Progenitor cell of endocrine pancreas (in vitro differentiated cells): ENCODE results near the gene DNAJC3. TPM values are rescaled to one million over a fixed set of nuclear protein-coding genes. Genes with fewer than 3 reads are reported as not detected.

Source experiments
- DNase-seq: peaks from one replicate; pipeline ENCODE4 v3.0.0; 2021; ENCODE audit warnings: low spot score; ENCODE audit not compliant: unreplicated experiment
- H3K27ac Mint-ChIP-seq: 2 replicates; pipeline ENCODE4 v1.8.0; 2021; ENCODE audit warnings: mild to moderate bottlenecking, moderate library complexity, mixed read lengths
- H3K27me3 Mint-ChIP-seq: 2 replicates; pipeline ENCODE4 v1.8.0; 2021; ENCODE audit warnings: mixed read lengths
- H3K36me3 Mint-ChIP-seq: 2 replicates; pipeline ENCODE4 v1.8.0; 2022; ENCODE audit warnings: mixed read lengths; ENCODE audit not compliant: insufficient read depth
- H3K4me1 Mint-ChIP-seq: 2 replicates; pipeline ENCODE4 v1.8.0; 2021; ENCODE audit warnings: low read depth, mixed read lengths
- H3K4me3 Mint-ChIP-seq: 2 replicates; pipeline ENCODE4 v1.8.0; 2021; ENCODE audit warnings: low read depth, mild to moderate bottlenecking, moderate library complexity, mixed read lengths
- H3K9me3 Mint-ChIP-seq: 2 replicates; pipeline ENCODE4 v1.8.0; 2021; ENCODE audit warnings: low read depth, mixed read lengths
- CTCF ChIP-seq: fragments of 200-600 bp; sonication (generic); IDR thresholded peaks from one replicate; pipeline ENCODE4 v1.5.0; 2021; ENCODE audit warnings: antibody characterized with exemption, mild to moderate bottlenecking; ENCODE audit not compliant: unreplicated experiment
- total RNA-seq: library from RNA; stranded (reverse); gene quantifications from 2 replicates; pipeline ENCODE4 v1.2.1, GENCODE V29; 2021

Gene DNAJC3
- total RNA-seq, 1 donor from 2014 or later, result 31.7 TPM

GRCh38 chr13:95833126-95833525, 156.2 kb downstream of the DNAJC3 start:
- H3K4me3 Mint-ChIP-seq, result no peak overlapping the region
- DNase-seq, result no peak
- no peaks in the 10 kb centered on the region for H3K27me3 Mint-ChIP-seq
- H3K36me3 Mint-ChIP-seq, result peaks cover 35% of the 10 kb centered on the region
- no peak overlapping the region for H3K27ac Mint-ChIP-seq
- no peak for TF ChIP-seq CTCF
- peaks cover 22% of the 10 kb centered on the region for H3K9me3 Mint-ChIP-seq
- H3K4me1 Mint-ChIP-seq, result peaks cover 3% of the 10 kb centered on the region

- H3K36me3 Mint-ChIP-seq, result peaks cover 34% of the 10 kb centered on the region
Measured at GRCh38 chr13:95833719-95834118, 156.8 kb downstream of the DNAJC3 start.

GRCh38 chr13:95834134-95834765, 157.3 kb downstream of the DNAJC3 start:
- no peak overlapping the region for H3K27ac Mint-ChIP-seq
- TF ChIP-seq CTCF, result peak; percentile 95
- H3K4me1 Mint-ChIP-seq, result peaks cover 3% of the 10 kb centered on the region
- H3K36me3 Mint-ChIP-seq, result peaks cover 34% of the 10 kb centered on the region
- H3K4me3 Mint-ChIP-seq, result no peak overlapping the region
- DNase-seq, result peak; percentile 51
- H3K9me3 Mint-ChIP-seq, result peaks cover 22% of the 10 kb centered on the region
- no peaks in the 10 kb centered on the region for H3K27me3 Mint-ChIP-seq

More at GRCh38 chr13:95833719-95834118, 156.8 kb downstream of the DNAJC3 start:
- no peak for TF ChIP-seq CTCF
- Mint-ChIP-seq H3K27ac (no peak overlapping the region), H3K4me1 (peaks cover 3% of the 10 kb centered on the region), H3K4me3 (no peak overlapping the region), H3K27me3 (no peaks in the 10 kb centered on the region), H3K9me3 (peaks cover 22% of the 10 kb centered on the region)
- no peak for DNase-seq

- Mint-ChIP-seq H3K4me3 (no peak overlapping the region), H3K4me1 (no peaks in the 10 kb centered on the region), H3K27ac (no peak overlapping the region), H3K27me3 (no peaks in the 10 kb centered on the region), H3K9me3 (peaks cover 45% of the 10 kb centered on the region), H3K36me3 (peaks cover 63% of the 10 kb centered on the region)
- TF ChIP-seq CTCF, result no peak
- DNase-seq, result no peak
Measured at GRCh38 chr13:95841894-95842293, 165.0 kb downstream of the DNAJC3 start.

- Mint-ChIP-seq H3K9me3 (peaks cover 52% of the 10 kb centered on the region), H3K27ac (no peak overlapping the region), H3K27me3 (no peaks in the 10 kb centered on the region), H3K4me3 (no peak overlapping the region), H3K4me1 (no peaks in the 10 kb centered on the region), H3K36me3 (peaks cover 66% of the 10 kb centered on the region)
- TF ChIP-seq CTCF, result no peak
- DNase-seq, result no peak
Measured at GRCh38 chr13:95842898-95843297, 166.0 kb downstream of the DNAJC3 start.

Other genes with a start within 250 kb of the DNAJC3 start
- 2.8 and 3.0 TPM in 2 replicates for gene CLDN10, start 124.4 kb upstream of the DNAJC3 start, total RNA-seq
- 35.4 and 40.1 TPM in 2 replicates for gene DZIP1, start 32.4 kb upstream of the DNAJC3 start, total RNA-seq